OCI-LY3 (cell line): ENCODE results near the gene OVCH2.

Experiments used
- H2AFZ ChIP-seq: fragments of 200-600, 300-600 bp; shearing (Covaris generic); 2 replicates; pipeline ENCODE4 v1.6.0; 2014; ENCODE audit warnings: antibody characterized with exemption, low read depth, low read length
- H3K27ac ChIP-seq: fragments of 200-600, 300-600 bp; sonication (generic); 2 replicates; pipeline ENCODE4 v1.5.1; 2014; ENCODE audit warnings: mild to moderate bottlenecking, low read length, moderate library complexity, mixed read lengths
- H3K27me3 ChIP-seq: fragments of 200-600, 300-600 bp; sonication (generic); 2 replicates; pipeline ENCODE4 v1.6.1; 2014; ENCODE audit warnings: low read depth, low read length, mixed read lengths
- H3K36me3 ChIP-seq: fragments of 200-600, 300-600 bp; sonication (generic); replicated peaks from 2 replicates; pipeline ENCODE3; 2014; ENCODE audit warnings: low read depth, low read length, mixed read lengths
- H3K4me1 ChIP-seq: fragments of 300-600, 200-600 bp; sonication (generic); 2 replicates; pipeline ENCODE4 v1.6.1; 2014; ENCODE audit warnings: low read length, mixed read lengths
- H3K4me2 ChIP-seq: fragments of 200-600, 300-600 bp; sonication (generic); 2 replicates; pipeline ENCODE4 v1.6.1; 2014; ENCODE audit warnings: low read length, mixed read lengths
- H3K4me3 ChIP-seq: fragments of 300-600, 200-600 bp; sonication (generic); 2 replicates; pipeline ENCODE4 v1.5.1; 2014; ENCODE audit warnings: antibody characterized with exemption, mild to moderate bottlenecking, low read length, moderate library complexity
- H3K79me2 ChIP-seq: fragments of 300-600, 200-600 bp; shearing (Covaris generic); 2 replicates; pipeline ENCODE4 v1.6.1; 2014; ENCODE audit warnings: mild to moderate bottlenecking, low read length, mixed read lengths
- H3K9ac ChIP-seq: fragments of 300-600, 200-600 bp; shearing (Covaris generic); 2 replicates; pipeline ENCODE4 v1.6.0; 2014; ENCODE audit warnings: mild to moderate bottlenecking, low read length, moderate library complexity
- H3K9me3 ChIP-seq: fragments of 200-600, 300-600 bp; shearing (Covaris generic); 2 replicates; pipeline ENCODE4 v1.6.1; 2014; ENCODE audit warnings: low read length, mixed read lengths; ENCODE audit not compliant: insufficient read depth
- H4K20me1 ChIP-seq: fragments of 200-600, 300-600 bp; sonication (generic); 2 replicates; pipeline ENCODE4 v1.6.1; 2016; ENCODE audit warnings: low read length, mixed read lengths; ENCODE audit not compliant: insufficient read depth
- CTCF ChIP-seq: fragments of 200-600, 300-600 bp; sonication (generic); IDR thresholded peaks from 2 replicates; pipeline ENCODE4 v1.5.1; 2014; ENCODE audit warnings: antibody characterized with exemption, low read length, low read depth
- EZH2phosphoT487 ChIP-seq: fragments of 200-600 bp; shearing (Covaris generic); IDR thresholded peaks from 2 replicates; pipeline ENCODE4 v1.6.1; 2018; ENCODE audit warnings: antibody characterized with exemption, mixed run types, low read depth

Gene OVCH2

DNA sequence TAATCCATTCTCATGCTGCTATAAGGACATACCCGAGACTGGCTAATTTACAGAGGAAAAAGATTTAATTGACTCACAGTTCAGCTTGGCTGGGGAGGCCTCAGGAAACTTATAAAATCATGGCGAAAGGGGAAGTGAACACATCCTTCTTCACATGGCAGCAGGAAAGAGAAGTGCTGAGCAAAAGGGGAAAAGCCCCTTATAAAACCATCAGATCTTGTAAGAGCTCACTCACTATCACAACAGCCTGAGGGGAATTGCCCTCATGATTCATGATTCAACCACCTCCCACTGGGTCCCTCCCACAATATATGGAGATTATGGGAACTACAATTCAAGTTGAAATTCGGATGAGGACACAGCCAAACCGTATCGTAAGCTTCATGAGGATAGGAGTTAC is 29.2 kb downstream of the OVCH2 start:
- no peak for TF ChIP-seq CTCF
- no peak for TF ChIP-seq EZH2phosphoT487
- peaks cover 21% of the 10 kb centered on the region for H3K79me2 ChIP-seq
- H3K9me3 ChIP-seq, result peaks cover 13% of the 10 kb centered on the region
- no peak overlapping the region for H2AFZ ChIP-seq
- no peak overlapping the region for H3K9ac ChIP-seq
- no peaks in the 10 kb centered on the region for H4K20me1 ChIP-seq
- no peaks in the 10 kb centered on the region for H3K27me3 ChIP-seq
- peaks cover 41% of the 10 kb centered on the region for H3K36me3 ChIP-seq
- no peak overlapping the region for H3K27ac ChIP-seq
- H3K4me3 ChIP-seq, result no peak overlapping the region
- peaks cover 34% of the 10 kb centered on the region for H3K4me1 ChIP-seq
- no peak overlapping the region for H3K4me2 ChIP-seq

DNA sequence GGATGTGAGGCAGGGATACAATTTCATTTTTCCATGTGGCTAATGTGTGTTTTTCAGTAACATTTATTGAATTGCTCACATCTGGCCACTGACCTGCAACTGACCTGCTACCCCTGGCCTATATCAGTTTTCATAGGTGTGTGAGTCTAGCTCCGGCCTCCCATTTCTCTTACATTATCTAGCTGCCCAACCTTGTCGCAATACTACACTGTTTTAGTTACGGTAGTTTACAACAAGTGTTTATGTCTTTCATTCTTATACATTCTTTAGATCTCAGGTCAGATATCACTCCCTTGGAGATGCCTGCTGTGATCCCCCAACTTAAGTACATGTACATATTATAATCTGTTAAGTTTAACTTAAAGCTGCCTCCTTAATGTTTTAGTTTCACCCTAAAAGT is 30.6 kb downstream of the OVCH2 start:
- Histone ChIP-seq H3K9me3 (peaks cover 13% of the 10 kb centered on the region), H4K20me1 (no peaks in the 10 kb centered on the region), H3K27ac (no peak overlapping the region), H3K79me2 (peaks cover 29% of the 10 kb centered on the region), H3K36me3 (peaks cover 46% of the 10 kb centered on the region), H3K9ac (no peak overlapping the region), H3K4me2 (no peak overlapping the region), H2AFZ (no peak overlapping the region), H3K27me3 (no peaks in the 10 kb centered on the region), H3K4me3 (no peak overlapping the region), H3K4me1 (peaks cover 48% of the 10 kb centered on the region)
- TF ChIP-seq CTCF, result no peak

GRCh38 chr11:7673724-7674434 is 32.4 kb downstream of the OVCH2 start:
- Histone ChIP-seq H3K4me2 (peak overlapping the region; percentile 98), H4K20me1 (no peaks in the 10 kb centered on the region), H2AFZ (peak overlapping the region; percentile 20), H3K27ac (peak overlapping the region; percentile 98), H3K9ac (peak overlapping the region; percentile 97), H3K79me2 (peaks cover 33% of the 10 kb centered on the region), H3K9me3 (peaks cover 13% of the 10 kb centered on the region), H3K4me3 (peak overlapping the region; percentile 87), H3K4me1 (peaks cover 52% of the 10 kb centered on the region), H3K36me3 (peaks cover 60% of the 10 kb centered on the region), H3K27me3 (no peaks in the 10 kb centered on the region)
- TF ChIP-seq EZH2phosphoT487 (no peak), CTCF (no peak)

- H3K4me3 ChIP-seq, result peak within 1 kb of the TSS; percentile 87
- H3K79me2 ChIP-seq, result peaks cover 33% of the 10 kb centered on the region
- H3K27ac ChIP-seq, result peak within 1 kb of the TSS; percentile 98
- no peaks in the 10 kb centered on the region for H3K27me3 ChIP-seq
- H3K4me1 ChIP-seq, result peaks cover 54% of the 10 kb centered on the region
- H2AFZ ChIP-seq, result peak within 1 kb of the TSS; percentile 20
- H3K9me3 ChIP-seq, result peaks cover 13% of the 10 kb centered on the region
- H3K9ac ChIP-seq, result peak within 1 kb of the TSS; percentile 97
- H3K36me3 ChIP-seq, result peaks cover 62% of the 10 kb centered on the region
- H4K20me1 ChIP-seq, result no peaks in the 10 kb centered on the region
- peak within 1 kb of the TSS; percentile 98 for H3K4me2 ChIP-seq
- TF ChIP-seq EZH2phosphoT487, result no peak
- TF ChIP-seq CTCF, result no peak
Observed at GRCh38 chr11:7672960-7673723, 33.1 kb downstream of the OVCH2 start, which contains the start of gene CYB5R2. Gene CYB5R2 (minus strand): TSS chr11:7673500. CDS start chr11:7672825, 675 bp downstream.
